Type B pancreatic cell (in vitro differentiated cells): ENCODE results near the gene AIG1. TPM values are rescaled to one million over a fixed set of nuclear protein-coding genes. Genes with fewer than 3 reads are reported as not detected.

Experiments used
- DNase-seq: peaks from one replicate; pipeline ENCODE4 v3.0.0; 2021; ENCODE audit warnings: mixed read lengths; ENCODE audit not compliant: unreplicated experiment; ENCODE audit errors: extremely low spot score
- H3K27ac Mint-ChIP-seq: 2 replicates; pipeline ENCODE4 v1.8.0; 2021; ENCODE audit warnings: mild to moderate bottlenecking, mixed read lengths
- H3K27me3 Mint-ChIP-seq: 2 replicates; pipeline ENCODE4 v1.8.0; 2021; ENCODE audit warnings: mixed read lengths
- H3K36me3 Mint-ChIP-seq: 2 replicates; pipeline ENCODE4 v1.8.0; 2021; ENCODE audit warnings: mixed read lengths
- H3K4me1 Mint-ChIP-seq: one replicate; pipeline ENCODE4 v1.8.0; 2021; ENCODE audit warnings: mixed read lengths; ENCODE audit not compliant: unreplicated experiment
- H3K4me3 Mint-ChIP-seq: 2 replicates; pipeline ENCODE4 v1.8.0; 2021; ENCODE audit warnings: mild to moderate bottlenecking, mixed read lengths
- H3K9me3 Mint-ChIP-seq: 2 replicates; pipeline ENCODE4 v1.8.0; 2021; ENCODE audit warnings: mixed read lengths
- total RNA-seq: library from RNA; stranded (reverse); gene quantifications from 2 replicates; pipeline ENCODE4 v1.2.1, GENCODE V29; 2021; ENCODE audit warnings: low replicate concordance
- TF ChIP-seq, protein P1 (sequence below): fragments of 200-600 bp; sonication (generic); conservative IDR thresholded peaks from 2 replicates; pipeline ENCODE4 v1.5.0; 2021; ENCODE audit warnings: antibody characterized with exemption, mild to moderate bottlenecking

Gene AIG1
- total RNA-seq, 1 donor from 2014 or later = 34.3 TPM

- no peak overlapping the region for H3K4me3 Mint-ChIP-seq
- peaks cover 4% of the 10 kb centered on the region for H3K36me3 Mint-ChIP-seq
- peaks cover 14% of the 10 kb centered on the region for H3K4me1 Mint-ChIP-seq
- peaks cover 11% of the 10 kb centered on the region for H3K9me3 Mint-ChIP-seq
- DNase-seq = no peak
- no peaks in the 10 kb centered on the region for H3K27me3 Mint-ChIP-seq
- no peak overlapping the region for H3K27ac Mint-ChIP-seq
- TF ChIP-seq, protein P1, sequence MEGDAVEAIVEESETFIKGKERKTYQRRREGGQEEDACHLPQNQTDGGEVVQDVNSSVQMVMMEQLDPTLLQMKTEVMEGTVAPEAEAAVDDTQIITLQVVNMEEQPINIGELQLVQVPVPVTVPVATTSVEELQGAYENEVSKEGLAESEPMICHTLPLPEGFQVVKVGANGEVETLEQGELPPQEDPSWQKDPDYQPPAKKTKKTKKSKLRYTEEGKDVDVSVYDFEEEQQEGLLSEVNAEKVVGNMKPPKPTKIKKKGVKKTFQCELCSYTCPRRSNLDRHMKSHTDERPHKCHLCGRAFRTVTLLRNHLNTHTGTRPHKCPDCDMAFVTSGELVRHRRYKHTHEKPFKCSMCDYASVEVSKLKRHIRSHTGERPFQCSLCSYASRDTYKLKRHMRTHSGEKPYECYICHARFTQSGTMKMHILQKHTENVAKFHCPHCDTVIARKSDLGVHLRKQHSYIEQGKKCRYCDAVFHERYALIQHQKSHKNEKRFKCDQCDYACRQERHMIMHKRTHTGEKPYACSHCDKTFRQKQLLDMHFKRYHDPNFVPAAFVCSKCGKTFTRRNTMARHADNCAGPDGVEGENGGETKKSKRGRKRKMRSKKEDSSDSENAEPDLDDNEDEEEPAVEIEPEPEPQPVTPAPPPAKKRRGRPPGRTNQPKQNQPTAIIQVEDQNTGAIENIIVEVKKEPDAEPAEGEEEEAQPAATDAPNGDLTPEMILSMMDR = no peak
These were observed 51.5 kb downstream of the AIG1 start for GRCh38 chr6:143112084-143112768.

- TF ChIP-seq, protein P1 = no peak
- peaks cover 10% of the 10 kb centered on the region for H3K4me1 Mint-ChIP-seq
- no peak overlapping the region for H3K27ac Mint-ChIP-seq
- H3K27me3 Mint-ChIP-seq = no peaks in the 10 kb centered on the region
- no peak overlapping the region for H3K4me3 Mint-ChIP-seq
- peaks cover 11% of the 10 kb centered on the region for H3K9me3 Mint-ChIP-seq
- DNase-seq = no peak
- peaks cover 4% of the 10 kb centered on the region for H3K36me3 Mint-ChIP-seq
These were observed 52.1 kb downstream of the AIG1 start for GRCh38 chr6:143112837-143113236.

GRCh38 chr6:143115728-143116127, 55.0 kb downstream of the AIG1 start:
- TF ChIP-seq, protein P1 = no peak
- H3K4me3 Mint-ChIP-seq = no peak overlapping the region
- no peaks in the 10 kb centered on the region for H3K27me3 Mint-ChIP-seq
- H3K27ac Mint-ChIP-seq = no peak overlapping the region
- H3K9me3 Mint-ChIP-seq = peaks cover 7% of the 10 kb centered on the region
- no peaks in the 10 kb centered on the region for H3K36me3 Mint-ChIP-seq
- no peaks in the 10 kb centered on the region for H3K4me1 Mint-ChIP-seq
- no peak for DNase-seq

DNA sequence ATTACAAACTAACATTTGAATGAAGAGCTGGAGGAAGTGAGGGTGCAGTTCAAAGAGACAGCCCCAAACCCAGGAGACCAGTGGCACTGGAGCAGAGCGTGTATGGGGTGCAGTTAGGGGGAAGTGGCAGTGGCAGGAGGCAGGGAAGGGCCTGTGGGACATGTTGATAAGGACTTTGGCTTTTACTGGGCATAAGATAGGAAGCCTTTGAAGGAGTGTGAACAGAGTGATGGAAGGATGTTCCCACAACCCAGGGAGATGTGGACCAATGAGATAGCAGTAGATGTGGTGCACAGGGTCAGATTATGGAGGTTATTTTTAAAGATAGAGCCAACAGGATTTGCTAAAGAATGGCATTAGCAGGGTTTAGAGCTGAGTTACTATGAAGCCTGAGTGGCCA, 56.4 kb downstream of the AIG1 start:
- no peaks in the 10 kb centered on the region for H3K4me1 Mint-ChIP-seq
- TF ChIP-seq, protein P1 = no peak
- H3K4me3 Mint-ChIP-seq = no peak overlapping the region
- H3K27ac Mint-ChIP-seq = no peak overlapping the region
- peaks cover 3% of the 10 kb centered on the region for H3K36me3 Mint-ChIP-seq
- DNase-seq = no peak
- H3K27me3 Mint-ChIP-seq = no peaks in the 10 kb centered on the region
- H3K9me3 Mint-ChIP-seq = peaks cover 7% of the 10 kb centered on the region

- Mint-ChIP-seq H3K36me3 (peaks cover 3% of the 10 kb centered on the region), H3K9me3 (peaks cover 7% of the 10 kb centered on the region), H3K4me3 (no peak overlapping the region), H3K4me1 (no peaks in the 10 kb centered on the region), H3K27ac (no peak overlapping the region), H3K27me3 (no peaks in the 10 kb centered on the region)
- no peak for DNase-seq
- TF ChIP-seq, protein P1 = no peak
These were observed 58.6 kb downstream of the AIG1 start for GRCh38 chr6:143119260-143119659.

- no peak for DNase-seq
- Mint-ChIP-seq H3K36me3 (peaks cover 3% of the 10 kb centered on the region), H3K27ac (no peak overlapping the region), H3K4me3 (no peak overlapping the region), H3K27me3 (no peaks in the 10 kb centered on the region), H3K4me1 (no peaks in the 10 kb centered on the region), H3K9me3 (no peaks in the 10 kb centered on the region)
- TF ChIP-seq, protein P1 = no peak
These were observed 62.4 kb downstream of the AIG1 start for GRCh38 chr6:143123081-143123480.
